CD8-positive, alpha-beta memory T cell (primary cell): ENCODE results near the gene PDCD1LG2. TPM values are rescaled to one million over a fixed set of nuclear protein-coding genes. Genes with fewer than 3 reads are reported as not detected.
A peak's percentile ranks its signal among the peaks of the same experiment; 100 is the strongest.

Experiments
- CTCF ChIA-PET: fragments of 350-600 bp; sonication (Branson Sonifier 250); formaldehyde crosslinking; loops from one replicate; lab custom pipeline; 2021; ENCODE audit warnings: antibody characterized with exemption; lab: Charles Lee
- POLR2A ChIA-PET: fragments of 350-600 bp; sonication (Branson Sonifier 250); formaldehyde crosslinking; loops from one replicate; lab custom pipeline; 2021; ENCODE audit warnings: antibody characterized with exemption; lab: Charles Lee
- DNase-seq, 5 donors: peaks; one replicate each; pipeline versions ENCODE4 v3.0.0 to v3.0.0-alpha.2; 2020 to 2022; ENCODE audit warnings: mixed read lengths in 1 of 5
- H3K27ac ChIP-seq: one replicate; pipeline ENCODE4 v1.7.0; 2013; ENCODE audit warnings: low read depth, mild to moderate bottlenecking, low read length, moderate library complexity
- H3K27me3 ChIP-seq: 2 replicates; pipeline ENCODE4 v1.7.0; 2013; ENCODE audit warnings: low read length, mild to moderate bottlenecking; ENCODE audit not compliant: insufficient read depth, poor library complexity, severe bottlenecking
- H3K36me3 ChIP-seq: 2 replicates; pipeline ENCODE4 v1.7.0; 2013; ENCODE audit warnings: mild to moderate bottlenecking, low read length, moderate library complexity; ENCODE audit not compliant: insufficient read depth
- H3K4me1 ChIP-seq: 2 replicates; pipeline ENCODE4 v1.7.0; 2013; ENCODE audit warnings: mild to moderate bottlenecking, low read length, moderate library complexity; ENCODE audit not compliant: insufficient read depth
- H3K4me3 ChIP-seq: 2 replicates; pipeline ENCODE4 v1.7.0; 2013; ENCODE audit warnings: mild to moderate bottlenecking, low read length
- H3K9me3 ChIP-seq: 2 replicates; pipeline ENCODE4 v1.7.0; 2013; ENCODE audit warnings: mild to moderate bottlenecking, low read length
- H3K27ac Mint-ChIP-seq, 8 donors: one replicate each; pipeline ENCODE4 v1.8.0; 2020 to 2021; ENCODE audit warnings: mixed read lengths in 8 of 8, mild to moderate bottlenecking in 6 of 8, inconsistent platforms in 3 of 8, moderate library complexity in 3 of 8
- H3K27me3 Mint-ChIP-seq, 2 donors: one replicate each; pipeline ENCODE4 v1.8.0; 2020 to 2021; ENCODE audit warnings: mixed read lengths in 2 of 2, mild to moderate bottlenecking in 1 of 2, moderate library complexity in 1 of 2
- H3K36me3 Mint-ChIP-seq, 3 donors: one replicate each; pipeline ENCODE4 v1.8.0; 2020 to 2021; ENCODE audit warnings: mixed read lengths in 3 of 3, inconsistent platforms in 1 of 3, mild to moderate bottlenecking in 1 of 3
- H3K4me1 Mint-ChIP-seq, 3 donors: one replicate each; pipeline ENCODE4 v1.8.0; 2020 to 2021; ENCODE audit warnings: mixed read lengths in 3 of 3, inconsistent platforms in 1 of 3, mild to moderate bottlenecking in 1 of 3
- H3K4me3 Mint-ChIP-seq, 7 donors: one replicate each; pipeline ENCODE4 v1.8.0; 2020 to 2021; ENCODE audit warnings: mixed read lengths in 7 of 7, mild to moderate bottlenecking in 6 of 7, moderate library complexity in 4 of 7, inconsistent platforms in 2 of 7
- H3K9me3 Mint-ChIP-seq, 5 donors: one replicate each; pipeline ENCODE4 v1.8.0; 2020 to 2022; ENCODE audit warnings: mixed read lengths in 5 of 5, mild to moderate bottlenecking in 3 of 5, moderate library complexity in 2 of 5, inconsistent platforms in 1 of 5
- polyA plus RNA-seq: library from polyadenylated mRNA; unstranded; fragments of 300-500 nt; fragmentation: Illumina TruSeq; gene quantifications from one replicate; pipeline ENCODE4 v1.2.3, GENCODE V29; 2021
- total RNA-seq, 2 experiments: library from RNA; stranded (reverse); gene quantifications; one replicate each; pipeline ENCODE4 v1.2.3, GENCODE V29; 2021

The PDCD1LG2 gene
- total and polyA plus RNA-seq, 3 experiments from 2014 or later, result 0.33 to 0.37 TPM; not detected in 1

- H3K4me3 ChIP-seq, result no peak overlapping the region
- H3K27ac Mint-ChIP-seq, result peak overlapping the region in 5 of 8 donors; percentile 9 to 73 (median 22)
- no peak overlapping the region for H3K27ac ChIP-seq
- CTCF ChIA-PET, result no interaction called here
- H3K4me1 Mint-ChIP-seq, result peaks cover 17 to 24% (median 18%) of the 10 kb centered on the region in 3 donors
- H3K9me3 ChIP-seq, result no peaks in the 10 kb centered on the region
- no peaks in the 10 kb centered on the region for H3K36me3 Mint-ChIP-seq
- POLR2A ChIA-PET, result no interaction called here
- peaks cover 18% of the 10 kb centered on the region for H3K4me1 ChIP-seq
- H3K36me3 ChIP-seq, result no peaks in the 10 kb centered on the region
- H3K4me3 Mint-ChIP-seq, result peak overlapping the region in 6 of 7 donors; percentile 7 to 59 (median 11)
- no peak for DNase-seq
- H3K27me3 ChIP-seq, result no peaks in the 10 kb centered on the region
- no peaks in the 10 kb centered on the region for H3K27me3 Mint-ChIP-seq
- H3K9me3 Mint-ChIP-seq, result peaks cover 0 to 2% (median 0%) of the 10 kb centered on the region in 5 donors
These were observed 58.5 kb downstream of the PDCD1LG2 start for GRCh38 chr9:5568868-5569267.

GRCh38 chr9:5569409-5569808, 59.1 kb downstream of the PDCD1LG2 start:
- H3K27me3 Mint-ChIP-seq, result no peaks in the 10 kb centered on the region
- peaks cover 0 to 2% (median 0%) of the 10 kb centered on the region in 5 donors for H3K9me3 Mint-ChIP-seq
- H3K27me3 ChIP-seq, result no peaks in the 10 kb centered on the region
- peaks cover 18% of the 10 kb centered on the region for H3K4me1 ChIP-seq
- H3K9me3 ChIP-seq, result no peaks in the 10 kb centered on the region
- DNase-seq, result no peak
- no peaks in the 10 kb centered on the region for H3K36me3 Mint-ChIP-seq
- no peak overlapping the region for H3K27ac ChIP-seq
- H3K36me3 ChIP-seq, result no peaks in the 10 kb centered on the region
- H3K27ac Mint-ChIP-seq, result no peak overlapping the region
- ChIA-PET POLR2A (no interaction called here), CTCF (no interaction called here)
- H3K4me3 Mint-ChIP-seq, result no peak overlapping the region
- H3K4me3 ChIP-seq, result no peak overlapping the region
- H3K4me1 Mint-ChIP-seq, result peaks cover 17 to 24% (median 18%) of the 10 kb centered on the region in 3 donors

GRCh38 chr9:5569891-5570290, 59.6 kb downstream of the PDCD1LG2 start:
- Mint-ChIP-seq H3K27ac (no peak overlapping the region), H3K27me3 (no peaks in the 10 kb centered on the region), H3K4me3 (no peak overlapping the region), H3K4me1 (peaks cover 17 to 24% (median 18%) of the 10 kb centered on the region in 3 donors), H3K9me3 (peaks cover 0 to 4% (median 0%) of the 10 kb centered on the region in 5 donors), H3K36me3 (peaks cover 0 to 2% (median 2%) of the 10 kb centered on the region in 3 donors)
- Histone ChIP-seq H3K36me3 (no peaks in the 10 kb centered on the region), H3K4me1 (peaks cover 18% of the 10 kb centered on the region), H3K27me3 (no peaks in the 10 kb centered on the region), H3K27ac (no peak overlapping the region), H3K9me3 (no peaks in the 10 kb centered on the region), H3K4me3 (no peak overlapping the region)
- CTCF ChIA-PET, result no interaction called here
- DNase-seq, result no peak
- POLR2A ChIA-PET, result no interaction called here

DNA sequence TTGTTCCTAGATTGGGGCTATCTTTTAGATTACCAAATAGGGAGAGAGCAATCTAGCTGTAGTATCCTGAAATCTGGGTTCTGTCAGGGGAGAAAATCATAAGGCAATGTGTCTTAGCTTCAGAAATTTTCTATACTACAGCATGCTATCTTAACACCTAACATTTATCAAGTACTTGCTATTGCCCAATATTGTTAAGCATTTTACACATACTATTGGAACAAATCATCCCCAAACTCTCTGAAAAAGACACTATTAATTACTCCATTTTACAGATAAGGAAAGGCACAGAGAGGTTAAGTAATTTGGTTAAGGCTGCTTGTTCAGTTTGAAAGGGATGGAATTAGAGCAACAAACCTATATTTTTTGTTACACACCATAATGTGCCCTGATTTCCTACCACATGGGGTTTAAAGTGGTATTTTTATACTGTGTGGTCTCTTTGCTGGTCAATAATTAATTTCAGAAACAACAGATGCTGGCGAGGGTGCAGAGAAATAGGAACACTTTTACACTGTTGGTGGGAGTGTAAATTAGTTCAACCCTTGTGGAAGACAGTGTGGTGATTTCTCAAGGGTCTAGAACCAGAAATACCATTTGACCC, 61.4 kb downstream of the PDCD1LG2 start:
- peaks cover 17 to 24% (median 18%) of the 10 kb centered on the region in 3 donors for H3K4me1 Mint-ChIP-seq
- POLR2A ChIA-PET, result no interaction called here
- Histone ChIP-seq H3K36me3 (no peaks in the 10 kb centered on the region), H3K4me3 (no peak overlapping the region), H3K27ac (no peak overlapping the region), H3K4me1 (peaks cover 18% of the 10 kb centered on the region), H3K27me3 (no peaks in the 10 kb centered on the region), H3K9me3 (no peaks in the 10 kb centered on the region)
- CTCF ChIA-PET, result no interaction called here
- no peaks in the 10 kb centered on the region for H3K27me3 Mint-ChIP-seq
- peaks cover 0 to 4% (median 0%) of the 10 kb centered on the region in 5 donors for H3K9me3 Mint-ChIP-seq
- no peak for DNase-seq
- no peak overlapping the region for H3K27ac Mint-ChIP-seq
- H3K4me3 Mint-ChIP-seq, result no peak overlapping the region
- peaks cover 0 to 7% (median 2%) of the 10 kb centered on the region in 3 donors for H3K36me3 Mint-ChIP-seq

- H3K27me3 Mint-ChIP-seq, result no peaks in the 10 kb centered on the region
- H3K36me3 Mint-ChIP-seq, result peaks cover 0 to 7% (median 3%) of the 10 kb centered on the region in 3 donors
- POLR2A ChIA-PET, result no interaction called here
These were observed 63.8 kb downstream of the PDCD1LG2 start for GRCh38 chr9:5574097-5574496.

DNA sequence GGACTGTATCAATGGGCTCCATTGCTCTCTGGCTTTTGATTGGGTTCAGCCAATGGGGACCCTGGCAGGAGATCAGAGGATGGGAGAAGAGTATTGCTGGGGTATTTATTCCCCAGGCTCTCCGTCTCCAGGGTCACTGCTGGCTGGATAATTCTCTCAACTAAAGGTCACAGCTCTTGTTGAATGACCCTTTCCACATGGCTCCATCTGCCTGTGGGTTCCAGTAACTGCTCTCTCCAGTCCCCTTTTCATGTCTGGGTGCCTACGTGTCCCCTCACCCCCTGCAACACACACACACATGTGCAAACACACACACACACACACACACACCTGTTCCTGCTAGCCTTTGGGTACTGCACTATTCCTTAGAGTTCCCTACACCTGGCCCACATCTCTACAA, 64.7 kb downstream of the PDCD1LG2 start:
- Histone ChIP-seq H3K27ac (no peak overlapping the region), H3K4me1 (peaks cover 1% of the 10 kb centered on the region), H3K9me3 (no peaks in the 10 kb centered on the region), H3K36me3 (no peaks in the 10 kb centered on the region), H3K4me3 (no peak overlapping the region), H3K27me3 (no peaks in the 10 kb centered on the region)
- Mint-ChIP-seq H3K4me1 (peaks cover 6 to 12% (median 7%) of the 10 kb centered on the region in 3 donors), H3K27ac (no peak overlapping the region), H3K4me3 (no peak overlapping the region), H3K9me3 (peaks cover 0 to 4% (median 0%) of the 10 kb centered on the region in 5 donors), H3K27me3 (no peaks in the 10 kb centered on the region), H3K36me3 (peaks cover 0 to 7% (median 3%) of the 10 kb centered on the region in 3 donors)
- DNase-seq, result no peak
- CTCF ChIA-PET, result interaction anchor here (0.6 kb wide), 1 partner anchor 149 kb away, joined by 3 read pairs; no protein-coding TSS in a partner anchor
- POLR2A ChIA-PET, result no interaction called here

More at GRCh38 chr9:5574097-5574496, 63.8 kb downstream of the PDCD1LG2 start:
- no peak overlapping the region for H3K4me3 ChIP-seq
- no peaks in the 10 kb centered on the region for H3K36me3 ChIP-seq
- H3K27ac Mint-ChIP-seq, result no peak overlapping the region
- H3K27ac ChIP-seq, result no peak overlapping the region
- CTCF ChIA-PET, result no interaction called here
- H3K9me3 Mint-ChIP-seq, result peaks cover 0 to 4% (median 0%) of the 10 kb centered on the region in 5 donors
- DNase-seq, result no peak
- peaks cover 10% of the 10 kb centered on the region for H3K4me1 ChIP-seq
- H3K9me3 ChIP-seq, result no peaks in the 10 kb centered on the region
- no peak overlapping the region for H3K4me3 Mint-ChIP-seq
- H3K4me1 Mint-ChIP-seq, result peaks cover 9 to 16% (median 10%) of the 10 kb centered on the region in 3 donors
- H3K27me3 ChIP-seq, result no peaks in the 10 kb centered on the region

DNA sequence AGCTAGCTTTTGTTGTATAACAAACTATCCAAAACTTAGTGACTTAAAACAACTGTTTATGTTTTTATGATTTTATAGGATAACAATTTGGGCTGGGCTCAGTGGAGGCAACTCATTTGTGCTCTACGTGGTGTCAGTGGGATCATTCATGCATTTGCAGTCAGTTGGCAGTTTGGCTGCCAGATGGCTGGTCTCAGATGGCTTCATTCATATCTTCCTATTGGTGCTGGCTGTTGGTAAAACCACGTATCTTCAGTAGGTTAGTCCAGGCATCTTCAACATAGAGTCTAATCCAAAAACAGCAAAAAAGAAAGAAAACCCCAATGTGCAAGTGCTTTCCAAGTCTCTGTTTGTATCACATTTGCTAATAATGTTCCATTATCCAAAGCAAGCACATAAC, 66.9 kb downstream of the PDCD1LG2 start:
- H3K4me1 ChIP-seq, result no peaks in the 10 kb centered on the region
- CTCF ChIA-PET, result no interaction called here
- no peak overlapping the region for H3K27ac ChIP-seq
- no peak overlapping the region for H3K4me3 ChIP-seq
- no peaks in the 10 kb centered on the region for H3K27me3 ChIP-seq
- Mint-ChIP-seq H3K9me3 (peaks cover 0 to 4% (median 0%) of the 10 kb centered on the region in 5 donors), H3K4me1 (peaks cover 5 to 17% (median 8%) of the 10 kb centered on the region in 3 donors), H3K36me3 (peaks cover 0 to 7% (median 3%) of the 10 kb centered on the region in 3 donors), H3K27ac (no peak overlapping the region), H3K4me3 (no peak overlapping the region), H3K27me3 (no peaks in the 10 kb centered on the region)
- no peak for DNase-seq
- H3K9me3 ChIP-seq, result no peaks in the 10 kb centered on the region
- H3K36me3 ChIP-seq, result no peaks in the 10 kb centered on the region
- POLR2A ChIA-PET, result no interaction called here

DNA sequence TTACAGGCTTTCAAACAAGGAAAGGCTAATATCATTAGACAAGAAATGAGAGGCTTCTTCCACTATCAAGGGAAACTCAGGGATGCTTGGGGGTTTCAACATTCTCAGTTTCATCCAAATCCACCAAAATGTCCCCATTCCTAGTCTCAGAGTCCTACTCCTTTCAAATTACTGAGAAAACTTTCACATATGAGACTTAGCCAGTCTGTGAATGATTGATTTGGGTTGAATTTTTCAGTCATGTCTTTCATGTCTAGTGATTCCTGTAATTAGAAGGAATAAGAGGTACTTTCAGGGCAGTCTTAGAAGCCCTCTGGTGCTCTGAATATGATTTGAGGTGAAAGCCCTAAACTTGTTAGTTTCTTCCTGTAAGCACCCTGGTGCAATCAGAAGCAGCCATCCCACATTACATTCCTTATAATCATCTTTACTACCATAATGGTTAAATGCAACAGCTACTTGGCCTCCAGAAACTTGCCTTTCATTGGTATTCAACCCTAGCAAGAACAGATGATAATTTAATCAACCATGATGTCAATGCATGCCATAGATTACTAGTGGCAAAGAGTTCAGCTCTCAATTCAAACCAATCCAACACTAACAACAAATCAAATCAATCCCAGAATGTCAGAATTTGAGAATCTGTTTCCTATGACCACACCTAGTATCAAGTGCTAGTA, 67.8 kb downstream of the PDCD1LG2 start:
- Mint-ChIP-seq H3K27ac (peak overlapping the region in 1 of 8 donors; percentile 1), H3K36me3 (peaks cover 0 to 7% (median 3%) of the 10 kb centered on the region in 3 donors), H3K4me3 (no peak overlapping the region), H3K9me3 (peaks cover 0 to 4% (median 0%) of the 10 kb centered on the region in 5 donors), H3K27me3 (peaks cover 0 to 2% of the 10 kb centered on the region in 2 donors), H3K4me1 (peaks cover 11 to 24% (median 13%) of the 10 kb centered on the region in 3 donors)
- H3K27ac ChIP-seq, result no peak overlapping the region
- POLR2A ChIA-PET, result no interaction called here
- DNase-seq, result no peak
- CTCF ChIA-PET, result no interaction called here
- no peaks in the 10 kb centered on the region for H3K9me3 ChIP-seq
- H3K4me3 ChIP-seq, result no peak overlapping the region
- peaks cover 3% of the 10 kb centered on the region for H3K4me1 ChIP-seq
- H3K36me3 ChIP-seq, result no peaks in the 10 kb centered on the region
- no peaks in the 10 kb centered on the region for H3K27me3 ChIP-seq
